ENCODE results near the gene OSBPL9.

The OSBPL9 gene

DNA sequence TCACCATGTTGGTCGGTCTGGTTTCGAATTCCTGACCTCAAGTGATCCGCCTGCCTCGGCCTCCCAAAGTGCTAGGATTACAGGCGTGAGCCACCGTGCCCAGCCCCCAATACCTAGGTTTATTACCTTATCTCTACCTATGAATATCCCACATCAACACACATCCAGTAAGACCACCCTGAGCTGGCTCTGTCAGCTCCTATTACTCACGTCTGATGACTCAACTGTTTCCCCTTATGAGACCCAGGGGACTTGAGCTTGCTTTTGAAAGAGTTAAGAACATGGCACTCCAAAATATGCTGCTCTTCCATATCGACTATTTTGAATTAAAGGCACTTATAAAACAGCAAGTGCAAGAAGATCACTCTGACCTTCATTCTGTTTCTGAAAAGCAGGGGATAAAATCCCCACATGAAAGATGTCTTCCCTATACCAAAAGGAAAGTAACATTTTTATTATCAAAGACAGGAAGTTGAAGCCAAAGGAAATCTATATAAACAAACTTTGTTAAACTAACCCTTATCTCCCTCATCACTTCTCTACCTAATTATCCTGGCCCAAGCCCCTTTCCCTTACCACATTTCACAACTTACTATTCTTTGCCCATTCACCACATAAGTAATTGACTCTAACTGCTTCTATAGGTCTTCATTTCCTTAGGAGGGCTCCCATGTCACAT, 41.3 kb upstream of the OSBPL9 start (continued):
- TF ChIP-seq ZFP37 (tag by site-specific recombination; IDR thresholded peaks at IDR 0.05) (no peak), HOXA7 (CRISPR knock-in tag; IDR thresholded peaks at IDR 0.05; ENCODE audit: borderline replicate concordance) (no peak), ZNF354C (tag by site-specific recombination; IDR thresholded peaks at IDR 0.05; ENCODE audit: borderline replicate concordance, low read depth) (no peak), ZNF426 (tag by site-specific recombination; IDR thresholded peaks at IDR 0.05) (no peak), ZNF335 (tag by site-specific recombination; conservative IDR thresholded peaks at IDR 0.05) (no peak; the same call in 1 of the 2 replicates), ZNF324 (tag by site-specific recombination; IDR thresholded peaks at IDR 0.05) (0 out of 2 replicates have a peak, but pooled peaks have one; percentile 9), ZXDB (tag by site-specific recombination; IDR thresholded peaks at IDR 0.05) (no peak), ZNF510 (tag by site-specific recombination; IDR thresholded peaks at IDR 0.05; ENCODE audit: insufficient replicate concordance) (no peak), YY1 (tag by site-specific recombination; IDR thresholded peaks at IDR 0.05) (no peak), ZNF529 (tag by site-specific recombination; IDR thresholded peaks at IDR 0.05; ENCODE audit: insufficient replicate concordance) (no peak), GFI1B (tag by site-specific recombination; IDR thresholded peaks at IDR 0.05) (no peak), ZNF202 (tag by site-specific recombination; IDR thresholded peaks at IDR 0.05; ENCODE audit: borderline replicate concordance) (no peak), RBAK (tag by site-specific recombination; IDR thresholded peaks at IDR 0.05) (no peak), YY2 (tag by site-specific recombination; IDR thresholded peaks at IDR 0.05) (no peak), ZNF473 (tag by site-specific recombination; IDR thresholded peaks at IDR 0.05) (no peak), ZNF140 (tag by site-specific recombination; IDR thresholded peaks at IDR 0.05) (no peak), ZNF560 (tag by site-specific recombination; IDR thresholded peaks at IDR 0.05; ENCODE audit: borderline replicate concordance) (no peak)
- TF ChIP-seq, protein P1, sequence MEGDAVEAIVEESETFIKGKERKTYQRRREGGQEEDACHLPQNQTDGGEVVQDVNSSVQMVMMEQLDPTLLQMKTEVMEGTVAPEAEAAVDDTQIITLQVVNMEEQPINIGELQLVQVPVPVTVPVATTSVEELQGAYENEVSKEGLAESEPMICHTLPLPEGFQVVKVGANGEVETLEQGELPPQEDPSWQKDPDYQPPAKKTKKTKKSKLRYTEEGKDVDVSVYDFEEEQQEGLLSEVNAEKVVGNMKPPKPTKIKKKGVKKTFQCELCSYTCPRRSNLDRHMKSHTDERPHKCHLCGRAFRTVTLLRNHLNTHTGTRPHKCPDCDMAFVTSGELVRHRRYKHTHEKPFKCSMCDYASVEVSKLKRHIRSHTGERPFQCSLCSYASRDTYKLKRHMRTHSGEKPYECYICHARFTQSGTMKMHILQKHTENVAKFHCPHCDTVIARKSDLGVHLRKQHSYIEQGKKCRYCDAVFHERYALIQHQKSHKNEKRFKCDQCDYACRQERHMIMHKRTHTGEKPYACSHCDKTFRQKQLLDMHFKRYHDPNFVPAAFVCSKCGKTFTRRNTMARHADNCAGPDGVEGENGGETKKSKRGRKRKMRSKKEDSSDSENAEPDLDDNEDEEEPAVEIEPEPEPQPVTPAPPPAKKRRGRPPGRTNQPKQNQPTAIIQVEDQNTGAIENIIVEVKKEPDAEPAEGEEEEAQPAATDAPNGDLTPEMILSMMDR (tag by site-specific recombination; IDR thresholded peaks at IDR 0.05): no peak
- TF ChIP-seq, protein P2, sequence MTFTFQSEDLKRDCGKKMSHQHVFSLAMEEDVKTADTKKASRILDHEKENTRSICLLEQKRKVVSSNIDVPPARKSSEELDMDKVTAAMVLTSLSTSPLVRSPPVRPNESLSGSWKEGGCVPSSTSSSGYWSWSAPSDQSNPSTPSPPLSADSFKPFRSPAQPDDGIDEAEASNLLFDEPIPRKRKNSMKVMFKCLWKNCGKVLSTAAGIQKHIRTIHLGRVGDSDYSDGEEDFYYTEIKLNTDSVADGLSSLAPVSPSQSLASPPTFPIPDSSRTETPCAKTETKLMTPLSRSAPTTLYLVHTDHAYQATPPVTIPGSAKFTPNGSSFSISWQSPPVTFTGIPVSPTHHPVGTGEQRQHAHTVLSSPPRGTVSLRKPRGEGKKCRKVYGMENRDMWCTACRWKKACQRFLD (tag by site-specific recombination; IDR thresholded peaks at IDR 0.05): no peak
- TF ChIP-seq, protein P3, sequence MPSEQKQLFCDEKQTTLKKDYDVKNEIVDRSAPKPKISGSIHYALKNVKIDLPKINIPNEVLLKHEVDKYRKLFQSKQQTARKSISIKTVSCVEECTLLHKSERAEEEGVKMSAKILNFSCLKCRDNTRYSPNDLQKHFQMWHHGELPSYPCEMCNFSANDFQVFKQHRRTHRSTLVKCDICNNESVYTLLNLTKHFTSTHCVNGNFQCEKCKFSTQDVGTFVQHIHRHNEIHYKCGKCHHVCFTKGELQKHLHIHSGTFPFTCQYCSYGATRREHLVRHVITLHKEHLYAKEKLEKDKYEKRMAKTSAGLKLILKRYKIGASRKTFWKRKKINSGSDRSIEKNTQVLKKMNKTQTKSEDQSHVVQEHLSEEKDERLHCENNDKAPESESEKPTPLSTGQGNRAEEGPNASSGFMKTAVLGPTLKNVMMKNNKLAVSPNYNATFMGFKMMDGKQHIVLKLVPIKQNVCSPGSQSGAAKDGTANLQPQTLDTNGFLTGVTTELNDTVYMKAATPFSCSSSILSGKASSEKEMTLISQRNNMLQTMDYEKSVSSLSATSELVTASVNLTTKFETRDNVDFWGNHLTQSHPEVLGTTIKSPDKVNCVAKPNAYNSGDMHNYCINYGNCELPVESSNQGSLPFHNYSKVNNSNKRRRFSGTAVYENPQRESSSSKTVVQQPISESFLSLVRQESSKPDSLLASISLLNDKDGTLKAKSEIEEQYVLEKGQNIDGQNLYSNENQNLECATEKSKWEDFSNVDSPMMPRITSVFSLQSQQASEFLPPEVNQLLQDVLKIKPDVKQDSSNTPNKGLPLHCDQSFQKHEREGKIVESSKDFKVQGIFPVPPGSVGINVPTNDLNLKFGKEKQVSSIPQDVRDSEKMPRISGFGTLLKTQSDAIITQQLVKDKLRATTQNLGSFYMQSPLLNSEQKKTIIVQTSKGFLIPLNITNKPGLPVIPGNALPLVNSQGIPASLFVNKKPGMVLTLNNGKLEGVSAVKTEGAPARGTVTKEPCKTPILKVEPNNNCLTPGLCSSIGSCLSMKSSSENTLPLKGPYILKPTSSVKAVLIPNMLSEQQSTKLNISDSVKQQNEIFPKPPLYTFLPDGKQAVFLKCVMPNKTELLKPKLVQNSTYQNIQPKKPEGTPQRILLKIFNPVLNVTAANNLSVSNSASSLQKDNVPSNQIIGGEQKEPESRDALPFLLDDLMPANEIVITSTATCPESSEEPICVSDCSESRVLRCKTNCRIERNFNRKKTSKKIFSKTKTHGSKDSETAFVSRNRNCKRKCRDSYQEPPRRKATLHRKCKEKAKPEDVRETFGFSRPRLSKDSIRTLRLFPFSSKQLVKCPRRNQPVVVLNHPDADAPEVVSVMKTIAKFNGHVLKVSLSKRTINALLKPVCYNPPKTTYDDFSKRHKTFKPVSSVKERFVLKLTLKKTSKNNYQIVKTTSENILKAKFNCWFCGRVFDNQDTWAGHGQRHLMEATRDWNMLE (tag by site-specific recombination; conservative IDR thresholded peaks at IDR 0.05; ENCODE audit: low read depth): 0 out of 2 replicates have a peak, but pooled peaks have one; percentile 18
- TF ChIP-seq, protein P4, sequence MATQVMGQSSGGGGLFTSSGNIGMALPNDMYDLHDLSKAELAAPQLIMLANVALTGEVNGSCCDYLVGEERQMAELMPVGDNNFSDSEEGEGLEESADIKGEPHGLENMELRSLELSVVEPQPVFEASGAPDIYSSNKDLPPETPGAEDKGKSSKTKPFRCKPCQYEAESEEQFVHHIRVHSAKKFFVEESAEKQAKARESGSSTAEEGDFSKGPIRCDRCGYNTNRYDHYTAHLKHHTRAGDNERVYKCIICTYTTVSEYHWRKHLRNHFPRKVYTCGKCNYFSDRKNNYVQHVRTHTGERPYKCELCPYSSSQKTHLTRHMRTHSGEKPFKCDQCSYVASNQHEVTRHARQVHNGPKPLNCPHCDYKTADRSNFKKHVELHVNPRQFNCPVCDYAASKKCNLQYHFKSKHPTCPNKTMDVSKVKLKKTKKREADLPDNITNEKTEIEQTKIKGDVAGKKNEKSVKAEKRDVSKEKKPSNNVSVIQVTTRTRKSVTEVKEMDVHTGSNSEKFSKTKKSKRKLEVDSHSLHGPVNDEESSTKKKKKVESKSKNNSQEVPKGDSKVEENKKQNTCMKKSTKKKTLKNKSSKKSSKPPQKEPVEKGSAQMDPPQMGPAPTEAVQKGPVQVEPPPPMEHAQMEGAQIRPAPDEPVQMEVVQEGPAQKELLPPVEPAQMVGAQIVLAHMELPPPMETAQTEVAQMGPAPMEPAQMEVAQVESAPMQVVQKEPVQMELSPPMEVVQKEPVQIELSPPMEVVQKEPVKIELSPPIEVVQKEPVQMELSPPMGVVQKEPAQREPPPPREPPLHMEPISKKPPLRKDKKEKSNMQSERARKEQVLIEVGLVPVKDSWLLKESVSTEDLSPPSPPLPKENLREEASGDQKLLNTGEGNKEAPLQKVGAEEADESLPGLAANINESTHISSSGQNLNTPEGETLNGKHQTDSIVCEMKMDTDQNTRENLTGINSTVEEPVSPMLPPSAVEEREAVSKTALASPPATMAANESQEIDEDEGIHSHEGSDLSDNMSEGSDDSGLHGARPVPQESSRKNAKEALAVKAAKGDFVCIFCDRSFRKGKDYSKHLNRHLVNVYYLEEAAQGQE (tag by site-specific recombination; IDR thresholded peaks at IDR 0.05): no peak
- TF ChIP-seq, protein P5, sequence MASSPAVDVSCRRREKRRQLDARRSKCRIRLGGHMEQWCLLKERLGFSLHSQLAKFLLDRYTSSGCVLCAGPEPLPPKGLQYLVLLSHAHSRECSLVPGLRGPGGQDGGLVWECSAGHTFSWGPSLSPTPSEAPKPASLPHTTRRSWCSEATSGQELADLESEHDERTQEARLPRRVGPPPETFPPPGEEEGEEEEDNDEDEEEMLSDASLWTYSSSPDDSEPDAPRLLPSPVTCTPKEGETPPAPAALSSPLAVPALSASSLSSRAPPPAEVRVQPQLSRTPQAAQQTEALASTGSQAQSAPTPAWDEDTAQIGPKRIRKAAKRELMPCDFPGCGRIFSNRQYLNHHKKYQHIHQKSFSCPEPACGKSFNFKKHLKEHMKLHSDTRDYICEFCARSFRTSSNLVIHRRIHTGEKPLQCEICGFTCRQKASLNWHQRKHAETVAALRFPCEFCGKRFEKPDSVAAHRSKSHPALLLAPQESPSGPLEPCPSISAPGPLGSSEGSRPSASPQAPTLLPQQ (tag by site-specific recombination; IDR thresholded peaks at IDR 0.05): no peak
- TF ChIP-seq, protein P6, sequence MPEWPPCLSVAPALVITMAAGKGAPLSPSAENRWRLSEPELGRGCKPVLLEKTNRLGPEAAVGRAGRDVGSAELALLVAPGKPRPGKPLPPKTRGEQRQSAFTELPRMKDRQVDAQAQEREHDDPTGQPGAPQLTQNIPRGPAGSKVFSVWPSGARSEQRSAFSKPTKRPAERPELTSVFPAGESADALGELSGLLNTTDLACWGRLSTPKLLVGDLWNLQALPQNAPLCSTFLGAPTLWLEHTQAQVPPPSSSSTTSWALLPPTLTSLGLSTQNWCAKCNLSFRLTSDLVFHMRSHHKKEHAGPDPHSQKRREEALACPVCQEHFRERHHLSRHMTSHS (tag by site-specific recombination; IDR thresholded peaks at IDR 0.05): no peak
- TF ChIP-seq, protein P7, sequence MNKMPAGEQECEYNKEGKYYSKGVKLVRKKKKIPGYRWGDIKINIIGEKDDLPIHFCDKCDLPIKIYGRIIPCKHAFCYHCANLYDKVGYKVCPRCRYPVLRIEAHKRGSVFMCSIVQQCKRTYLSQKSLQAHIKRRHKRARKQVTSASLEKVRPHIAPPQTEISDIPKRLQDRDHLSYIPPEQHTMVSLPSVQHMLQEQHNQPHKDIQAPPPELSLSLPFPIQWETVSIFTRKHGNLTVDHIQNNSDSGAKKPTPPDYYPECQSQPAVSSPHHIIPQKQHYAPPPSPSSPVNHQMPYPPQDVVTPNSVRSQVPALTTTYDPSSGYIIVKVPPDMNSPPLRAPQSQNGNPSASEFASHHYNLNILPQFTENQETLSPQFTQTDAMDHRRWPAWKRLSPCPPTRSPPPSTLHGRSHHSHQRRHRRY (tag by site-specific recombination; IDR thresholded peaks at IDR 0.05): no peak

Measured in HEK293 (cell line).